Stimulated activated CD8-positive, alpha-beta memory T cell treated with anti-CD3 and anti-CD28 coated beads, Interleukin-12 subunit alpha, Interleukin-12 subunit beta, amount 100 ng/mL, for 4 hours (primary cell): Measurements from ENCODE around the gene KLHDC7A.

Experiments
- DNase-seq: peaks from one replicate; pipeline ENCODE4 v3.0.0-alpha.2; 2020; ENCODE audit warnings: low read depth

The KLHDC7A gene

DNA sequence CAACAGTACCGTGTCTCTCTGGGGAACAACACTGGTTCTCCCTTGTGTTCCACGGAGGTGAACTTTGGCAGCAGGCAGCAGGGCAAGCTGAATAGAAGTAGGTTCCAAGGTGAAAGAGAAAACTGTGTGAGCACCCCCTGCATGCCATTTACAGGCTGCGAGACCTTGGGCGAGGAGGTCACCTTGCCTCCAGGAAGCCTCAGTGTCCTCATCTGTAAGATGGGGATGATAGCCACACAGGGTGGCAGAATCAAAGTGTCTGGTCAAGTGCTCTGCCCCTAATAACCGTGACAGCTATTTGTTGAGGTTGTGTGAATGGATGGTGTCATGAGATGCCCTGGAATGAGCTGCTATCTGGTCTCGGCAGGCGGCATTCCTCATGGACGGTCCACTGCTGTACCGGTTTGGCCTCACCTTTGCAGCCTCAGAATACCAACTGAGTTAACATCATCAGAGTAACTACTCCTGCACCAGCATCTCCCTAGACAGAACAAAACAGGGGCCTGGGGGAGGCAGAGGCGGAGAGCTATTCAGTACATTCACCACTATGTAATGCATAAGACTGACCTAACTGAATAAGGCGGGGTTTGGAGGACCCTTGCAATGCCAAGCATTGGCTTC, 7.4 kb upstream of the KLHDC7A start:
- DNase-seq: no peak

DNA sequence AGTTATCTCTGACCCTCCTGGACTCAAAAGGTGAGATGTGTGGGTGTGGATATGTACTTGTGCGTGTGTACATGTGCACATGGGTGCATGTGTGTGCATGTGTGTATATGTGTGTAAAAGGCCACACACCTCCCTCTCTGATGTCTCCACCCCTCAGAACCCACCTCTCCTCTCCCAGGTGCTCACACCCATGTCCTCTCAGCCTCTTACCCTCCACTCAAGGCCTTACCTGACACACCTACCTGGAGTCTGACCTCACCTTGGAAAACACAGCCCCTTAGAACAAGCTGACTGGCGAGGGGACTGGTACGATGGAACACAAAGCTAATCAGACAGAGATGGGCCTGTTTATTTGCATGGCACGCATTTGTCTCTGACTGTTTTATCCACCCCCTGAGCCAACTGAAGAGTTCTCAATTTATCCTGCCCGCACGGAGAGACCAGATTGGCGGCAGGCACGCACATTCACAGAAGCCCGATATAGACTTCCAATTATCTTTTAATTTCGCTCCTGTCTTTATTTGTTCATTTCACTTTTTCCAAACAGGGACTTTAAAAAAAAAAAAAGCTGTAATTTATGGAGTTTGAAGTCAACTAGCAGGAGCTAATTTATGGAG, 6.1 kb upstream of the KLHDC7A start:
- DNase-seq: no peak

DNA sequence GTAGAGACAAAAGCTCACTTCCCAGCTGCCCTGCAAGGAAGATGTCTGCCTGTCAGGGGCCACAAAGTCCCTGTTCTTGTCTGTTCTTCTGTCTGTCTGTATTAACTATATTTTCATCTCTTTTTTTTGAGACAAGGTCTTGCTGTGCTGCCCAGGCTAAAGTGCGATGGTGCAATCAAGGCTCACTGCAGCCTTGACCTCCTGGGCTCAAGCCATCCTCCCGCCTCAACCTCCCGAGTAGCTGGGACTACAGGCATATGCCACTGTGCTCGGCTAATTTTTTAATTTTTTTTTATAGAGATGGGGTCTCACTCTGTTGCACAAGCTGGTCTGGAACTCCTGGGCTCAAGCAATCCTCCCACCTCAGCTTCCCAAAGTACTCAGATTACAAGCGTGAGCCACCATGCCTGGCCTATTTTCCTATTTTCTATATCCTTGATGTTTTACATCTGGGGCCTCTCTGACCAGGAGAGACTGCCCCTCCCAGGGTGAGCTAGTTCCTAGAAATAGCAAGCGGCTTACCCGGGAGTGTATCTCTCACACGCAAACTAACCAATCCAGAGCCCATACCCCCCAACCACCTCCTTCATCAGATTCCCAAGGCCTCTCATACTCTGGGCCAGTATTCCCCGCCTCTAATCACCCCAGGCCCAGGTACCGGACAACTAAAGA, 5.4 kb upstream of the KLHDC7A start:
- DNase-seq: no peak

DNA sequence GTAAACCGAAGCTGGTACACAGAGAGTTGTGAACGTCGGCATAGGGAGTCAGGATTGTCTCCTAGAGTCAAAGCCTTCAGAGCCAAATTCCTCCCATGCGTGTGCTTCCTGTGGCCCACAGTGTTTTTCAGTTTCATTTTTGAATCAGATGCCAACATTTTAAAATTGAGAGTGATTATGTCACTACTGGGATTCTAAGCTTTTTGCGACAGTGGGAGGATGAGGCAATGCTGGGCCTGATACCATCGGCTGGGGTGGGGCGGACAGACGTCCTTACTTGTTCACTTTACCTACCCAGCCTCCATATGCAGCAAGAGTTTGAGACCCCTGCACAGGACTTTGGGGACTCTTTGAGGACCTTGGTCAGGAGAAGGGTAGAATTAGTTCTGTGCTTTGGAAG, 1.3 kb upstream of the KLHDC7A start:
- DNase-seq: no peak

DNA sequence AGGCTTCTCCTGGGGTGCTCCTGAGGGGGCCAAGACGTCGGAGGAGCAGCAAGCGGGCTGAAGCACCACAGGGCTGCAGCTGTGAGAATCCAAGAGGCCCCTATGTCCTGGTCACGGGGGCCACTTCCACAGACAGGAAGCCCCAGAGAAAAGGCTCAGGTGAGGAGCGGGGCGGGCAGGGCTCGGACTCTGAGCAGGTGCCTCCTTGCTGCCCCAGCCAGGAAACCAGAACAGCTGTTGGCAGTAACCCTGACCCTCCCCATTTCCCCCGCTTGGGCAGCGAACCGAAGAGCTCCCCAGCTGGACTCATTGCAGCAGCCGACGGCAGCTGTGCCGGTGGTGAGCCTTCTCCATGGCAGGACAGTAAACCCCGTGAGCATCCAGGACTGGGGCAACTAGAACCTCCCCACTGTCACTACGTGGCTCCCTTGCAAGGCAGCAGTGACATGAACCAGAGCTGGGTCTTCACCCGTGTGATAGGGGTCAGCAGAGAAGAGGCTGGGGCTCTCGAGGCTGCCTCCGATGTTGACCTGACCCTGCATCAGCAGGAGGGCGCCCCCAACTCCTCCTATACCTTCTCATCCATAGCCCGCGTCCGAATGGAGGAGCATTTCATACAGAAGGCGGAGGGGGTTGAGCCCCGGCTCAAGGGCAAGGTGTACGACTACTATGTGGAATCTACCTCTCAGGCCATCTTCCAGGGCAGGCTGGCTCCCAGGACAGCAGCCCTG, 625 bp downstream of the KLHDC7A start:
- no peak for DNase-seq

DNA sequence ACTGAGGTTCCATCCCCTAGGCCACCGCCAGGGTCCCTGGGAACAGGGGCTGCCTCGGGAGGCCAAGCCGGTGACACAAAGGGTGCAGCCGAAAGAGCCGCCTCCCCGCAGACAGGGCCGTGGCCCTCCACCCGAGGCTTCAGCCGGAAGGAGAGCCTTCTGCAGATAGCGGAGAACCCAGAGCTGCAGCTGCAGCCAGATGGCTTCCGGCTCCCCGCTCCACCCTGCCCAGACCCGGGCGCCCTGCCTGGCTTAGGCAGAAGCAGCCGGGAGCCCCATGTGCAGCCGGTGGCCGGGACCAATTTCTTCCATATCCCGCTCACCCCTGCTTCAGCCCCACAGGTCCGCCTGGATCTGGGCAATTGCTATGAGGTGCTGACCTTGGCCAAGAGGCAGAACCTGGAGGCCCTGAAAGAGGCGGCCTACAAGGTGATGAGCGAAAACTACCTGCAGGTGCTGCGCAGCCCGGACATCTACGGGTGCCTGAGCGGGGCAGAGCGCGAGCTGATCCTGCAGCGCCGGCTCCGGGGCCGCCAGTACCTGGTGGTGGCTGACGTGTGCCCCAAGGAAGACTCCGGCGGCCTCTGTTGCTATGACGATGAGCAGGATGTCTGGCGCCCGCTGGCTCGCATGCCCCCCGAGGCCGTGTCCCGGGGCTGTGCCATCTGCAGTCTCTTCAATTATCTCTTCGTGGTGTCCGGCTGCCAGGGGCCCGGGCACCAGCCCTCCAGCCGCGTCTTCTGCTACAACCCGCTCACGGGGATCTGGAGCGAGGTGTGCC, 1.4 kb downstream of the KLHDC7A start:
- DNase-seq: no peak

DNA sequence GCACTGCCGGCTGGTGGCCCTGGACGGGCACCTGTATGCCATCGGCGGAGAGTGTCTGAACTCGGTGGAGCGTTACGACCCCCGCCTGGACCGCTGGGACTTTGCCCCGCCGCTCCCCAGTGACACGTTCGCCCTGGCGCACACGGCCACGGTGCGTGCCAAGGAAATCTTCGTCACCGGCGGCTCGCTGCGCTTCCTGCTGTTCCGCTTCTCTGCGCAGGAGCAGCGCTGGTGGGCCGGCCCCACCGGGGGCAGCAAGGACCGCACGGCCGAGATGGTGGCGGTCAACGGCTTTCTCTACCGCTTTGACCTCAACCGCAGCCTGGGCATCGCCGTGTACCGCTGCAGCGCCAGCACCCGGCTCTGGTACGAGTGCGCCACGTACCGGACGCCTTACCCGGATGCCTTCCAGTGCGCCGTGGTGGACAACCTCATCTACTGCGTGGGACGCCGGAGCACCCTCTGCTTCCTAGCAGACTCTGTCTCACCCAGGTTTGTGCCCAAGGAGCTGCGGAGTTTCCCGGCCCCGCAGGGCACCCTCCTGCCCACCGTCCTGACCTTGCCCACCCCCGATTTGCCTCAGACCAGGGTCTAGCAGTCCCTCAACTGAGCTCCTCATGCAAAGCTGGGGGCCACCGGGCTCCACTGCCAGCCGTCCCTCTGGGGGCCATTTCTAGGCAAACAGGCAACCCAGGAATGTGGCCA, 2.1 kb downstream of the KLHDC7A start:
- no peak for DNase-seq

DNA sequence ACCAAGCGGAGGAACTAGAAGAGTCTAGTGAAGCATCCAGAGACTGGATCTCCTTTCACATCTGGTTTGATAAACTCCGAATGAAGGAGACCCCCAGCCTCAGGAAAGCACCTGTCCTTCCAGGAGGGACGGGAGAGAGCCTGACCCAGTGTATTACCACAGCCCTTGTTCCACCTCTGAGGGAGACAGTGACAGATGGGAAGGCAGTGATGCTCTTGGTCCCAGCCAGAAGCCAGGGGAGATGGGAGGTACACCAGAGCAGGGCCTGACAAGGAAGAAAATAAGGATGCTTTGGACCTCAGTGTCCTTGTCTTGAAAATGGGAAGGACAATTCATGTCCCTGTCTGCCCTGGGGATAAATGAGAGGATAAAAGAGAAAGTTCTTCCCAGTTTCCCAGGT, 3.5 kb downstream of the KLHDC7A start:
- no peak for DNase-seq

DNA sequence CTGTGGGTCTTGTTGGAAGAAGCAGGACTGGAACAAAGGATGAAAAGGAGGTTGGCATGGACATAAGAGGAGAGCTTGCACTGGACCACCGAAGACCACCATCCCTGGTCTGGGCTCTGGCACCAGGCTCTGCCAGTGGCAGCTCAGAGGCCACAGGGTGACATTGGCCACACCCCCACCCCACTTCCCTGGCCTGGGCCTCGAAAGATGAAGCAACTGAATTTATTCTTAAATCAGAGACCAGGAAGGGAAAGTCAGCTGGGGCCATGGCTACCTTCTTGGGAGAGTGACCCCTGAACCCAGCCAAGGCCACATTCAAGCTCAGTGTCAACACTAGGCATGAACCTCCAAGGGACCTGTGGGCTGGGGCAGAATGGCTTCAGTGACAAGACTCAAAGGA, 4.0 kb downstream of the KLHDC7A start:
- no peak for DNase-seq

DNA sequence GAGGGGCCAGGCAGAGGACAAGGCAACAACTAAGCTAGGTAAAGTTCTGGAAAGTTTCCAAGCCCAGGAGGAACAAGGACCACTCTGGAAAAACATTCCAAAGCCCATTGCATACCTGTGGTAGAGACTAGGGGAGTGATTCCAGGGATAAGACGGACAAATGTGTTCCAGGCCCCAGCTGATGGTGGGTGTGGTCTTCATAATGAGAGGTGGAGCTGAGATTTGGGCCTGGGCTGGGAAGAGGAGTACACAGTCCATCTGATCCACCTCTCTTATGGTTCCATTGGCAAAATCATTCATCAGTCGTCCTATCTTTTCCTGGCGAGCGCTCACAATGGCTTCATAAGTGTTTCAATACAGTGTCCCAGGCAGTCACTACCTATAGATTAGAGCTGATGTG, 4.5 kb downstream of the KLHDC7A start:
- no peak for DNase-seq

DNA sequence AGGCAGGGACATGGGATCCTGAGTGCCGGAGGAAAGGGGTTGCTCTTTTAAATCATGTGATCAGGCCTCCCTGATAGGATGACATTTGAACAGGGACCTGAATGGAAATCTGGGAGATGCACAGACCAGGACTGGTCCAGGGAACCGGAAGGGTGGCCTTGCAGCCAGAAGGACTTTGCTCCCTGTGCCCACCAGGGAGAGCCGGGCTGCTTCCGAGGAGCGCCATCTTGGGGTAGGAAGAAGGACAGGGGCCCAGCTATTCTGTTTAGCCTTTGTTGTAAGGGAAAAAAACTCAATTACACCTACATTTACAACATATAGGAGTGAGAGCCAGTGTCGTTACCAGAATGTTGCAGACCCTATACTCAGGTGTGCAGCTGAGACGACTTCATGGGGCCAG, 5.5 kb downstream of the KLHDC7A start:
- no peak for DNase-seq

DNA sequence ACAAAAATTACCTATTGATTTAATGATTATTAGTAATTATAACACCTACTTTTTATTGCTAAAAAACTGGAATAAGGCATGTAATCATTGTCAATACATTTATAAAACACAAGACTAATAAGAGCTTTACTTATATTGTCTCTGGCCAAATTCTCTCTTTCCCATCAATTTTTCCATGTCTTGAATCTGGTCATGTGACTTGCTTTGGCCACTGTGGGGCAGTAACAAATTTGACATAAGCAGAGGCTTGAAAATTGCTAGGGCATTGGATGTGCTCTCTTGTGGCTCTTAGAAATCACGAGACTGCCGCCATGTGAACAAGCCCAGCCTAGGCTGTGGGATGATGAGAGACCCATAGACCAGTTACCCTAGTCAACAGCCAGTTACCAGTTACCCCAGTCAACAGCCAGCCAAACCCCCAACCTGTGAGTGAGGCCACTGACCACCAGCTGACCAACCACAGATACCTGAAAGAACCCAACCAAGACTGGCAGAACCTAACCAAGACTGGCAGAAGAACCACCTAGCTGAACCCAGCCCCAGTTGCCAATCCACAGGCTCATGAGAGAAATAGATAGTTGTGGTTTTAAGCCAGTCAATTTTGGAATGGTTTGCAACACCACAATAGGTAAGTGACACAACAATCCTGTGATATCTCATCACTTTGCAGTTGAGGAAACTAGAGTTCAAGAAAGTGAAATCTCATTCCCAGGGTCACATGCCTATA, 8.8 kb downstream of the KLHDC7A start:
- DNase-seq: no peak

DNA sequence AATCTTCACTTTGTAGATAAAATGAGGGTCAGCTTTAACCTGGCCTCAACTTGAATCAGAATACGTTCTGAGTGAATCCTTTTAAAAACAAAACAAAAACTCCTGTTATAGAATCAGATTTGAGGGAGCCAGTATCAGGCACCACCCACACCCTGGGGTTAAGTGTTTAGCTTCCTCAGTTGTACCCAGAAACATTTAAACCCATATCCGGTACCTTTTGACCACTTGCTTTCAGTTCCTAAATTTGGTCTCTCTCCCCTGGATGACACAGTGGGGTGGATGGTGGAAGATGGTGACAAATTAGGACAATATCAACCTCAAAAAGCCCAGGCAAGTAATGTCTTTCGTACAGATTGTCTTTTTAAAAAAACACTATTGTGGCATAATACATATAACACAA, 10.4 kb downstream of the KLHDC7A start:
- DNase-seq: no peak

DNA sequence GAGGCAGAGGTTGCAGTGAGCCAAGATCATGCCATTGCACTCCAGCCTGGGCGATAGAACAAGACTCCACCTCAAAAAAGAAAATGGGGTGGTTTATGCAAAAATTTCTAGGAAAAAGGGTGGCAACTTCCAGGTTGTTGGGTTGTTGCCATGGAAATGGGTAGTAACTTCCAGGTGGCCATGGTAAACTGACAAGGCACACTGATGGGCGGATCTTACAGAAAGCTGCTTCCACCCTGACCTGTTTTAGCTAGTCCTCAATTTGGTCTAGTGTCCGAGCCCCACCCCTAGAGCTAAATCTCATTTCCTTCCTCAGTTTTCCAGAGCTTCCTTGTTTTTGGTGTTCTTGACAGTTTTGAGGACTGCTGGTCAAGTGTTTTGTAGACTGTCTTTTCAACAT, 13.6 kb downstream of the KLHDC7A start:
- DNase-seq: no peak

DNA sequence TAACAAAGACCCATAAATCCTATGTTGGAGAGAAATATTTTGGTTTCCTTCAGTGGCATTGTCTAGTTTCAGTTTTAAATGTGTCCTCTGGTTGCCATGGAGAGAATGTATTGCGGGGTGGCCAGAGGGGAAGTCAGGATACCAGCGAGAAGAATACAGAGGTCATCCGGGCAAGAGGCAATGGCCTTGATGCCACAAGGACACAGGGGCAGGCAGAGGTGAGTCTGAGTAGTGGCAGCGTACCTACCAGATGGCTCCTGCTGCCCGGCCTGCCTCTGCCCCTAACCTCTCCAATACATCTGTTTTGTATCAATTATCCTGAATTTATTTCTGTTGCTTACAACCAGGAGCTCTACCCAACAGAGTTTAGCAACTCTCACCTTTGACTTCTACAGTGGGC, 14.9 kb downstream of the KLHDC7A start:
- DNase-seq: no peak

DNA sequence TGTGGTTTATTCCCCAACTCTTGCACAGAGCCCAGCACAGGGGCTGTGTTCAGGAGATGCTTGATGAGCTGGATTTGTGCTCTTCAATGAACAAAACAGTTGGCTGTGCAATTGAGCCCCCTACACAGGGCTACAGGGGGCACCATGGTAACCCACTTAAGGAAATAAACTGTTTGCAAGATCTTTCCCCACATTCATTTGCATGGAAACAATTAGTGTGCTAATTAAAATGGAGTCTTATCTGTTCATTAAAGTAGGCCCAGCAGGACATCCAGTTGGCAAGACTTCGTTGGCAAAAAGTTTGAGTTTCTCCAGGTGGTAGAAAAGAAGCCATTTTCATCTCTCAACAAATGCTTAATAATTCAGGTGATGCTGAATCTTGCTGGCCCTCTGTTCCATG, 15.3 kb downstream of the KLHDC7A start:
- no peak for DNase-seq

DNA sequence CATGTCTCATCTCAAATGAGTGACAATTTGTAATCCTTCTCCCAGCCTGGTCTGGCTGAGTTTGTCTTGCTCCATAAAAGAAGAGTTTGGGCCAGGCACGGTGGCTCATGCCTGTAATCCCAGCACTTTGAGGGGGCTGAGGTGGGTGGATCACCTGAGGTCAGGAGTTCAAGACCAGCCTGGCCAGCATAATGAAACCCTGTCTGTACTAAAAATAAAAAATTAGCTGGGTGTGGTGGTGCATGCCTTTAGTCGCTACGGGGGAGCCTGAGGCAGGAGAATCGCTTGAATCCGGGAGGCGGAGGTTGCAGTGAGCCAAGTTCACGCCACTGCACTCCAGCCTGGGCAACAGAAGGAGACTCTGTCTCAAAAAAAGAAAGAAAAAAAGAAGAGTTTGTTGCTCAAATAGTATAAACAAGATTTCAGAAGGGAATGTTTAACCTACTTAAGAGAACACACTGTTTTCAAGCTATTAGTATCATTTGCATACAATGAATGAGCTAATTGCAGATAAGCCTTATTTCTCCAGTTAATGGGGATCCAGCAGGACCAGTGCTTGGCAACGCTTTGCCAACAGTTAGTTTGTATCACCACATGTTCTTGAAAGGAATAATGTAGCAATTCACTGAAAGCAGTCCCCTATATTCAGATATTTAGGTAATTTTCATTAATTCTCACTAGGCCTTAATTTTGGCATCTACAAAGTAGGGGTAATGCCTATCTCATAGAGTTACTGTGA, 15.9 kb downstream of the KLHDC7A start:
- DNase-seq: no peak

DNA sequence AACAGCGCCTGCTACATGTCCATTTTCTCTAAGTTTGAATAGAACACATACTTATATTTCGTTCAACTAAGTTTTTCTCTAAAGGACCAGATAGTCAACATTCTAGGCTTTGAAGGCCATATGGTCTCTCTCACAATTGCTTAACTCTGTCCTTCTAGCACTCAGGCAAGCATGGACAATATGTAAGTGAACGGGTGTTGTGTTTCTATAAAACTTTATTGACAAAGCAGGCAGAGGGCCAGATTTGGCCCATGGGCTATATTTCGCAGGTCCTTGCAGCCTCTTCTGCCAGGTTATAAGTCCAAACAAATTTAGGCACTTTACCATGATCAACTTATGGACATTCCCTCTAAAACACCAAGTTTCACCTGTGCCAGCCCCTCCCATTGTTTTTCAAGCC, 21.1 kb downstream of the KLHDC7A start:
- no peak for DNase-seq

DNA sequence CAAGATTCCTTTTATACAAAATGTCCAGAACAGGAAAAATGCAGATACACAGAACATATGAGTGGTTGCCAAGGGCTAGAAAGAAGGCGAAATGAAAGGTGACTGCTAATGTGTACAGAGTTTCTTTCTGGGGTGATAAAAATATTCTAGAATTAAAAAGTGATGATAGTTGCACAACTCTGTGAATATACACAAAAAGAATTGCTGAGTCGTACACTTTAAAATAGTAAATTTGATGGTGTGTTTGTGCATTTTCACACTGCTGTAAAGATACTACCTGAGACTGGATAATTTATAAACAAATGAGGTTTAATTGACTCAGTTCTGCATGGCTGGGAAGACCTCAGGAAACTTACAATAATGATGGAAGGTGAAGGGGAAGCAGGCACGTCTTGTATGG, 23.9 kb downstream of the KLHDC7A start:
- no peak for DNase-seq

DNA sequence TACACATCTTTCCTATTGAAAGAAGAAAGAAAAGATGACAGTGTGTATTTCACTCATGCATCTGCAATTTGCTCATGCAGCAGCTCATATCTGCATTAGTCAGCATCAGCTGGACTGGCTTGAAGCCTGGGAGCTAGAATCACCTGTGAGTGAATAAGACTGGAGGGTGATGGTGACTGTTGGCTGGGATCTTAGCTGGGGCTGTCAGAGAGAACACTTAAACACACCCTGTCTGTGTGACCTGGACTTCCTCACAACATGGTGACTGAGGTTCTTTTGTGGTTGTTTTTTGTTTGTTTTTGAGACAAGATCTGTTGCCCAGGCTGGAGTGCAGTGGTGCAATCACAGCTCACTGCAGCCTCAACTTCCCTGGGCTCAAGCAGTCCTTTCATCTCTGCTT, 24.9 kb downstream of the KLHDC7A start:
- no peak for DNase-seq
